Muscle of leg (tissue), 11 donors: ENCODE data around the gene PM20D2. TPM values are rescaled to one million over a fixed set of nuclear protein-coding genes. Genes with fewer than 3 reads are reported as not detected.
"Not testable (repeated sequence)": the region's sequence is repeated elsewhere in the genome, so short reads cannot be mapped to it uniquely, and the experiment has no call there.

ENCODE experiments used
- DNase-seq: peaks from one replicate; pipeline ENCODE4 v3.0.0; 2013
- H3K27ac ChIP-seq: one replicate; pipeline ENCODE4 v1.5.1; 2013; ENCODE audit warnings: mild to moderate bottlenecking, low read length, control low read depth
- H3K27me3 ChIP-seq: one replicate; pipeline ENCODE4 v1.6.1; 2013; ENCODE audit warnings: low read length; ENCODE audit not compliant: control insufficient read depth, insufficient read depth
- H3K36me3 ChIP-seq: one replicate; pipeline ENCODE4 v1.6.1; 2013; ENCODE audit warnings: low read length; ENCODE audit not compliant: control insufficient read depth, insufficient read depth
- H3K4me1 ChIP-seq: one replicate; pipeline ENCODE4 v1.6.1; 2013; ENCODE audit warnings: low read length; ENCODE audit not compliant: control insufficient read depth, insufficient read depth
- H3K4me3 ChIP-seq: one replicate; pipeline ENCODE4 v1.5.1; 2013; ENCODE audit warnings: low read length, control low read depth
- H3K9me3 ChIP-seq: replicated peaks from 2 replicates; pipeline ENCODE4 v1.6.1; 2013; ENCODE audit warnings: low read depth, low read length; ENCODE audit not compliant: control insufficient read depth
- WGBS: methylation state at CpG from one replicate; pipeline ENCODE4 v1.1.5; 2013; ENCODE audit warnings: missing lambda C conversion rate; ENCODE audit not compliant: insufficient coverage; 5-methylcytosine and 5-hydroxymethylcytosine counted together
- polyA plus RNA-seq, 8 donors: library from polyadenylated mRNA; unstranded; fragments of 120-200 nt; gene quantifications; one replicate each; pipeline versions ENCODE4 v1.2.1 to v1.2.3, GENCODE V29; 2013; ENCODE audit warnings: inconsistent platforms in 1 of 8, low replicate concordance in 1 of 8; ENCODE audit not compliant: insufficient read length in 8 of 8, insufficient read depth in 1 of 8
- total RNA-seq: library from RNA; stranded (reverse); fragments of 120-200 nt; gene quantifications from one replicate; pipeline ENCODE4 v1.2.4, GENCODE V29; 2013

The PM20D2 gene
- total and polyA plus RNA-seq, 9 donors, result 24.3 to 41.0 (median 31.9) TPM

DNA sequence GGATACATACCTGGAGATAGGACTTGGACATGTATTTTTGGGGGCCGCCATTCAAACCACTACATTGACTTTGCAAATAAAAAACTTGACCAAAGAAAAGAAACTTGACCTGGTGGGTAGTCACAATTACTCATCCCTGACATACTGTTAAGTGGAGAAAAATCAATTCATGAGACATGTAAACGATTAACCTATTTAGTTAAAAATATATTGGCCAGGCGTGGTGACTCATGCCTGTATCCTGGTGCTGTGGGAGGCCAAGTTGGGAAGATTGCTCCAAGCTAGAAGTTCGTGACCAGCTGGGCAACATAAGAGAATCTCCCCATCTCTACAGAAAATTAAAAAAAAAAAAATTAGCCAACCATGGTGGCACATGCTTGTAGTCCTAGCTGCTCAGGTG is 25.5 kb upstream of the PM20D2 start:
- Histone ChIP-seq H3K4me1 (peaks cover 6% of the 10 kb centered on the region), H3K27ac (no peak overlapping the region), H3K9me3 (no peaks in the 10 kb centered on the region), H3K4me3 (no peak overlapping the region), H3K36me3 (no peaks in the 10 kb centered on the region), H3K27me3 (no peaks in the 10 kb centered on the region)
- 100% methylated on average over 1 of the region's 4 CpGs for WGBS
- no peak for DNase-seq

DNA sequence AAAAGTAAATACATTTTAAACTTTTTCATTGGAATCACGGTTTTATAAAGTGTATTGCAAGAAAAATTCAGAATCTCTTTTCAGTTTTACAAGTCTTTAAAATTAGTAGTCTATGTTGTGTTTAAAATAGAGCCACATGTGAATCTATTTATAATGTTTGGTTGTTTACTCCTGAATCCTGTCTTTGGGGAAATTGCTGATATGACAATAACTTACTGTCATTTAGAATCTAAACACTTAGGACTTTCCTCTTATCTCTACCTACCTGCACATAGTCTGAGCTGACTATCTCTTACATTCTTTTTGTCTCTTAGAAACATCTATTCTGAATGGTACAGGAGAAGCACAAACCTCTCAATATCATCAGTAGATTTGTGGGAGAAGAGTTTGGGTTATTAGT is 23.9 kb upstream of the PM20D2 start:
- DNase-seq, result no peak
- no CpG with 5 or more reads among the region's 1 CpG for WGBS
- Histone ChIP-seq H3K9me3 (no peaks in the 10 kb centered on the region), H3K27ac (no peak overlapping the region), H3K4me1 (peaks cover 5% of the 10 kb centered on the region), H3K27me3 (no peaks in the 10 kb centered on the region), H3K4me3 (no peak overlapping the region), H3K36me3 (no peaks in the 10 kb centered on the region)

DNA sequence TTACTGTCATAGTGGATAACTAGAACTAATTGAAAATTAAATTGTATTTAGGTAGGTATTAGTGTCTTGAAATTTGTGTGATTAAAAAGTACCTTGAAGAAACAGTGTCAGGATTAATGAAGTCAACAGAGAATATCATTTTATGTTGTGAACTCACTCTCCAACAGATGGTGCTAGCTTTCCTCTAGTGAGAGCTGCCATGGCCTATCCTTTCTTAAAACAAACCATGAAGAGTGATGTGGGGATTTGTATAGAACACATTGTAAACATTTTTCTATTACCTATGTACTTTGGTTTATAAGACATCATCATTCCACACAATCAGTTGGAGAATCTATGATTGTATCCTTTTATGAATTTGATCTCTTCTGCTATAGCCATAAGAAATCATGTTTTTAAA is 23.2 kb upstream of the PM20D2 start:
- H3K9me3 ChIP-seq, result no peaks in the 10 kb centered on the region
- H3K4me1 ChIP-seq, result peaks cover 3% of the 10 kb centered on the region
- peak; percentile 60 for DNase-seq
- H3K27me3 ChIP-seq, result no peaks in the 10 kb centered on the region
- no peaks in the 10 kb centered on the region for H3K36me3 ChIP-seq
- no peak overlapping the region for H3K27ac ChIP-seq
- no peak overlapping the region for H3K4me3 ChIP-seq

DNA sequence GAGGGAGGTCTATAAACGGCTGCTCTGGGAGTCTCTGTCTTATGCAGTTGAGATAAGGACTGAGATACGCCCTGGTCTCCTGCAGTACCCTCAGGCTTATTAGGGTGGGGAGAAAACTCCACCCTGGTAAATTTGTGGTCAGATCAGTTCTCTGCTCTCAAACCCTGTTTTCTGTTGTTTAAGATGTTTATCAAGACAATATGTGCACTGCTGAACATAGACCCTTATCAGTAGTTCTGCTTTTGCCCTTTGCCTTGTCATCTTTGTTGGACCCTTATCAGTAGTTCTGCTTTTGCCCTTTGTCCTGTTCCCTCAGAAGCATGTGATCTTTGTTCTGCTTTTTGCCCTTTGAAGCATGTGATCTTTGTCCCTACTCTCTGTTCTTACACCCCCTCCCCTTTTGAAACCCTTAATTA is 17.6 kb upstream of the PM20D2 start:
- WGBS, result no CpG with 5 or more reads among the region's 2 CpGs
- H3K27ac ChIP-seq, result not testable (repeated sequence)

DNA sequence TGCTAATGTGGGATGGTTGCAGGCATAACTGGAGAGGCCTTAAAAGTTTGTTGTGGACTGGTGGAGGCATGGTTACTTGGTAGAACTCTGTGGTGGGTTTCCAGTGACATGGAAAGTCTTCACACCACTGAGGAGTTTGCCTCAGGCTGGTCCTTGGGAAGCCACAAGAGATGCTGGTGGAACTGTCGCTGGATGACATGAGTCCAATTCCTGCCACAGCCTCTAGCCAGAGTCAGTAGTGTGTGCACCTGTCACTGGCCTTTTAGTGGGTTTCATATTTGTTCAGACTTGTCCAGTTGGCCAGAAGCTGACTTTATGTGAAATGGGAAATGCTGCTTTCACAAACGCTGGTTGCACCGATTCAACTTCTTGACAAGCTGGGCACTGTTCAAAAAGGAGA is 14.3 kb upstream of the PM20D2 start:
- Histone ChIP-seq H3K27me3 (no peaks in the 10 kb centered on the region), H3K4me1 (no peaks in the 10 kb centered on the region), H3K9me3 (no peaks in the 10 kb centered on the region), H3K4me3 (no peak overlapping the region), H3K36me3 (no peaks in the 10 kb centered on the region), H3K27ac (no peak overlapping the region)
- 90% methylated on average over 3 of the region's 3 CpGs for WGBS
- DNase-seq, result no peak

More for the DNA sequence above, 17.6 kb upstream of the PM20D2 start:
- H3K36me3 ChIP-seq, H3K9me3 ChIP-seq, H3K4me3 ChIP-seq, H3K4me1 ChIP-seq, DNase-seq, H3K27me3 ChIP-seq: not testable (repeated sequence)

DNA sequence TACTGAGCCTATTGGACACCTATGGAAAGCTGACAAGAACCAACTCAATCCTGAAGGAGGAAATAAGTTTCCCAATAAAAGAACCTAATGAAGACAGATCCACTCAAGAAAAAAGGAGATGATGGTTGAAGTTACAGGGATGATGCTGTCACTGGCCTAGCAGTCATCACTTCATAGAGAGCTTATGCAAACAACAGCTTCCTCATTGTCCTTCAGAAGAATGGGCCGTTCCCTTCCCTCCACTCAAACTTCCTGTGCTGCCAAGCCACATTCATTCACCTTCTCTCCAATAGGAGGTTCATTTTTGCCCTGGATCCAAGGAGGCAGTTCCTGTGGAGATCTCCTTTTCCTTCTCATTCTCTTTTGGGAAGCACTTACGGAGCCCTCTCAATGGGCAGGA is 13.8 kb upstream of the PM20D2 start:
- Histone ChIP-seq H3K36me3 (no peaks in the 10 kb centered on the region), H3K27me3 (no peaks in the 10 kb centered on the region), H3K4me1 (no peaks in the 10 kb centered on the region), H3K27ac (no peak overlapping the region), H3K4me3 (no peak overlapping the region), H3K9me3 (no peaks in the 10 kb centered on the region)
- DNase-seq, result no peak
- WGBS, result 100% methylated on average over 1 of the region's 2 CpGs

DNA sequence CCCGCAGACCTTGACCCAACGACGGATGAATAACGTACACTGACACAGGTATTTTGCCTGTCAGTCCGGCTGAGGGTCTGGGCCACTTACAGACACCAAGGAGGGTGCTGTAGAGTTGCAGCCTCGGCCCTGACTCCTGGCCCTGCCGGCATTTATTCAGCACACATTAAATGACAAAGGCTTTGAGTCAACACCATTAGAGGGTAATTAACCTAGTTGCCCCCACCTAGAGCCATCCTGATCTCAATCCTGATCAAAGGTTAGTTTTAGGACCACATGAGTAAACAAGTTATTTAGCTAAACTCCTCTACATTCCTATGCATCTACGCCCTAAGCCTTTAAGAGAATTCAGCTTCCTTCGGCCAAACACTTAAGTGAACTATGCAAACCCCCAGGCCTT is 11.9 kb upstream of the PM20D2 start:
- no peaks in the 10 kb centered on the region for H3K4me1 ChIP-seq
- 68% methylated on average over 7 of the region's 9 CpGs for WGBS
- no peak overlapping the region for H3K4me3 ChIP-seq
- DNase-seq, result no peak
- H3K27ac ChIP-seq, result no peak overlapping the region
- H3K36me3 ChIP-seq, result no peaks in the 10 kb centered on the region
- no peaks in the 10 kb centered on the region for H3K9me3 ChIP-seq
- no peaks in the 10 kb centered on the region for H3K27me3 ChIP-seq

DNA sequence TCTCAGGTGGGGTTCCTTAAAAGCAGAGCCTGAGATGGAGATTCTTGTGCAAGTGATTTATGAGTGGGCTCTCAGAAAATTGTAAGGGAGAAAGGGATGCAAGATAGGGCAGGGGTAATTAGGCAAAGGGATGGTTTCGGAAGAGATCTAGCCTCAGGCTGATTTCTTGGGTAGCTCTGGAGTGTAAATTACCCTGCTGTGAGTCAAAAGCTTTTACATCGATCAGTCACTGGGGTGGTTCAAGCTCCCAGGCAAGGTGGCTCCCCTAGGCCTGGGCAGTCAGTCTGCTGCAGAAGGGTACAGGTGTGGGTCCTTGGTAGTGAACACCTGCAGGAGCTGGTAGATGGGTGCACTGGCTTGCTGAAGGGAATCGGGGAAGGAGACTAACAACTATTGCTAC is 11.1 kb upstream of the PM20D2 start:
- DNase-seq, result no peak
- WGBS, result 42% methylated on average over 2 of the region's 3 CpGs

DNA sequence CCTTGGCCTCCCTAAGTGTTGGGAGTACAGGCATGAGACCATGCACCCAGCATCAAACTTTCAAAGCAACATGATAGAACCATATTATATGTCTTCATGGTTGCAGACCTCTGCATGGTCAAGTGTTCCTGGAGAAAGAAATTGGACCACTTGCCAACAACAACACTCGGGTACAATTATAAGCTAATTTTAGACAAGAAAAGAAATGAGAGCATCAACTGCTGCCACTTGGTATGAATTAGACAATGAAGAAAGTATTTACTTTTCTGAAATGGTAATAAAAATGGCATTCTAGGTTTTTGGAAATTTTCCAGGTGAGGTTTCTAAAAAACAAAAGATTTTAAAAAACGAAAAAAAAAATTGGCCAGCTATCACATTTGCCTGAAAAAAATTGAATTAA is 7.7 kb upstream of the PM20D2 start:
- no CpG with 5 or more reads among the region's 2 CpGs for WGBS

More for the DNA sequence above, 11.1 kb upstream of the PM20D2 start:
- H3K36me3 ChIP-seq, result no peaks in the 10 kb centered on the region
- H3K9me3 ChIP-seq, result no peaks in the 10 kb centered on the region
- H3K4me1 ChIP-seq, result no peaks in the 10 kb centered on the region
- no peak overlapping the region for H3K4me3 ChIP-seq
- H3K27ac ChIP-seq, result no peak overlapping the region
- H3K27me3 ChIP-seq, result no peaks in the 10 kb centered on the region

DNA sequence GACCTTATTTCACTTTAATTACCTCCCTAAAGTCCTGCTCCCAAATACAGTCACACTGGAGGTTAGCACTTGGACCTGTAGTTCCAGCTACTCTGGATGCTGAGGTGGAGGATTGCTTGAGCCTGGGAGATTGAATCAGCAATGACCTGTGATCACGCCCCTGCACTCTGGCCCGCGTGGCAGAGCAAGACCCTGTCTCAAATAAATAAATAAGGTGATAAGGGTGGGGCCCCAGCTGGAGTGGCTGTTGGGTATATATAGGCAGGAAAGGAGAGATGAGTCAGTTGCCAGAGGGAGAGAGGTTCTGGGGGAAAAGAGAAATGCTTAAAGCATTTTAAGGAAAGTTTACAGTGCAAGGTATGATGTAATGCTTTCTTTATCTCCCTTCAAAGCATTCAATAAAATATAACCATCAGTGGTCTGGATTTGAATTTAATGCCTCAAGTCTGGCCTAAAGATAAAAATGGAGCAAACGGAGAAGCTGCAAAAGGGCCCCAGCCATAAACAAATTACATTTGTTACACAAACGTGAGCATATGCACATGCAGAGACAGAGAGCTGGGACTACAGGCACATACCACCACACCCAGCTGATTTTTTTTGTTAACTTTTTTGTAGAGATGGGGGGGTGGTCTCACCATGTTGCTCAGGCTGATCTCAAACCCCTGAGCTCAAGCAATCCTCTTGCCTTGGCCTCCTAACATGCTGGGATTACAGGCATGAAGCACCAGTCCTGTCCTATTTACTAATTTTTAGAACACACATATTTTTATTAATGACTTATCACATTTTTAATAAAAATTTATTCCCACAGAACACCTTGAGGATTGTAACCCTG is 6.1 kb upstream of the PM20D2 start:
- no peak for DNase-seq
- Histone ChIP-seq H3K27ac (no peak overlapping the region), H3K36me3 (peaks cover 2% of the 10 kb centered on the region), H3K9me3 (no peaks in the 10 kb centered on the region), H3K4me1 (no peaks in the 10 kb centered on the region), H3K4me3 (no peak overlapping the region), H3K27me3 (no peaks in the 10 kb centered on the region)
- 59% methylated on average over 3 of the region's 5 CpGs for WGBS

More for the DNA sequence above, 7.7 kb upstream of the PM20D2 start:
- no peak overlapping the region for H3K4me3 ChIP-seq
- no peaks in the 10 kb centered on the region for H3K4me1 ChIP-seq
- DNase-seq, result no peak
- H3K27ac ChIP-seq, result no peak overlapping the region
- H3K36me3 ChIP-seq, result peaks cover 2% of the 10 kb centered on the region
- H3K27me3 ChIP-seq, result no peaks in the 10 kb centered on the region
- H3K9me3 ChIP-seq, result no peaks in the 10 kb centered on the region
